A673 (cell line): Measurements from ENCODE around the gene RTEL1. TPM values are rescaled to one million over a fixed set of nuclear protein-coding genes. Genes with fewer than 3 reads are reported as not detected.
A peak's percentile ranks its signal among the peaks of the same experiment; 100 is the strongest.

ENCODE experiments used
- BruUV-seq: library from RNA; stranded (reverse); fragments of 400-500 nt; replicated peaks from 2 replicates; lab custom pipeline; 2021; lab: Mats Ljungman, UMichigan
- CTCF ChIA-PET: fragments of 300-600 bp; sonication (Branson Sonifier 250); formaldehyde crosslinking; loops from one replicate; lab custom pipeline; 2022; ENCODE audit warnings: antibody characterized with exemption; lab: Charles Lee
- POLR2A ChIA-PET: fragments of 300-600 bp; sonication (Branson Sonifier 250); formaldehyde crosslinking; loops from one replicate; lab custom pipeline; 2022; ENCODE audit warnings: antibody characterized with exemption; ENCODE audit not compliant: low non-redundant PET; lab: Charles Lee
- DNase-seq: peaks from one replicate; pipeline ENCODE4 v3.0.0-alpha.2; 2015; ENCODE audit warnings: low spot score
- H3K27ac ChIP-seq: fragments of 200-600 bp; sonication (generic); 2 replicates; pipeline ENCODE4 v1.5.1; 2016; ENCODE audit warnings: mixed run types, low read depth, mild to moderate bottlenecking, mixed read lengths, antibody characterized with exemption, low read length; ENCODE audit not compliant: poor library complexity, severe bottlenecking
- H3K27me3 ChIP-seq: fragments of 200-600 bp; sonication (generic); replicated peaks from 2 replicates; pipeline ENCODE4 v1.6.1; 2017; ENCODE audit warnings: mixed run types, low read depth, mild to moderate bottlenecking, mixed read lengths, antibody characterized with exemption, low read length; ENCODE audit not compliant: insufficient read depth, poor library complexity
- H3K36me3 ChIP-seq: fragments of 200-600 bp; sonication (generic); 2 replicates; pipeline ENCODE4 v1.6.1; 2016; ENCODE audit warnings: mixed run types, mild to moderate bottlenecking, mixed read lengths, antibody characterized with exemption, low read length; ENCODE audit not compliant: insufficient read depth, poor library complexity, severe bottlenecking
- H3K4me1 ChIP-seq: fragments of 200-600 bp; sonication (generic); 2 replicates; pipeline ENCODE4 v1.6.1; 2017; ENCODE audit warnings: mixed run types, mild to moderate bottlenecking, mixed read lengths, antibody characterized with exemption, low read length; ENCODE audit not compliant: insufficient read depth, poor library complexity, severe bottlenecking
- H3K4me3 ChIP-seq: fragments of 200-600 bp; sonication (generic); 2 replicates; pipeline ENCODE4 v1.5.1; 2016; ENCODE audit warnings: low read depth, mixed run types, mild to moderate bottlenecking, mixed read lengths, low read length; ENCODE audit not compliant: poor library complexity, severe bottlenecking
- H3K9me3 ChIP-seq: fragments of 200-600 bp; sonication (generic); 2 replicates; pipeline ENCODE4 v1.6.1; 2016; ENCODE audit warnings: mixed run types, low read depth, mild to moderate bottlenecking, mixed read lengths, antibody characterized with exemption, low read length; ENCODE audit not compliant: poor library complexity, severe bottlenecking
- CTCF ChIP-seq: fragments of 300-800, 200-600 bp; sonication (generic); conservative IDR thresholded peaks from 2 replicates; pipeline ENCODE4 v1.5.1; 2017; ENCODE audit warnings: low read depth, mild to moderate bottlenecking, antibody characterized with exemption, low read length, moderate library complexity, mixed read lengths
- EZH2 ChIP-seq: fragments of 200-600 bp; sonication (generic); IDR thresholded peaks from 2 replicates; pipeline ENCODE4 v1.6.1; 2017; ENCODE audit warnings: borderline replicate concordance, low read depth, mild to moderate bottlenecking, mixed read lengths, antibody characterized with exemption, low read length; ENCODE audit not compliant: poor library complexity, severe bottlenecking
- intact Hi-C: fragments of 100-400 bp; cut with micrococcal nuclease; formaldehyde crosslinking; loops from one replicate; pipeline ENCODE4 v1.10.0; 2022; ENCODE audit not compliant: unreplicated experiment
- total RNA-seq: library from RNA; stranded (reverse); gene quantifications from 2 replicates; pipeline ENCODE4 v1.2.3, GENCODE V29; 2021

The RTEL1 gene
- total RNA-seq, 1 experiment from 2014 or later, result 45.6 TPM

GRCh38 chr20:63619086-63619485, 39.0 kb upstream of the RTEL1 start:
- no peaks in the 10 kb centered on the region for H3K4me1 ChIP-seq
- no TSS peak for BruUV-seq
- TF ChIP-seq EZH2, result no peak
- TF ChIP-seq CTCF, result no peak
- H3K4me3 ChIP-seq, result no peak overlapping the region
- ChIA-PET POLR2A (no interaction called here), CTCF (no interaction called here)
- H3K9me3 ChIP-seq, result no peaks in the 10 kb centered on the region
- H3K27ac ChIP-seq, result no peak overlapping the region
- intact Hi-C loops, result no loop called here
- H3K27me3 ChIP-seq, result no peaks in the 10 kb centered on the region
- no peak for DNase-seq
- H3K36me3 ChIP-seq, result peaks cover 2% of the 10 kb centered on the region

- H3K9me3 ChIP-seq, result no peaks in the 10 kb centered on the region
- no peak overlapping the region for H3K27ac ChIP-seq
- DNase-seq, result no peak
- H3K27me3 ChIP-seq, result no peaks in the 10 kb centered on the region
- H3K36me3 ChIP-seq, result peaks cover 2% of the 10 kb centered on the region
- TF ChIP-seq CTCF, result no peak
- TF ChIP-seq EZH2, result no peak
- no TSS peak for BruUV-seq
- ChIA-PET POLR2A (no interaction called here), CTCF (no interaction called here)
- H3K4me1 ChIP-seq, result no peaks in the 10 kb centered on the region
- no peak overlapping the region for H3K4me3 ChIP-seq
- intact Hi-C loops, result no loop called here
Measured at GRCh38 chr20:63619505-63619904, 38.6 kb upstream of the RTEL1 start.

- Histone ChIP-seq H3K9me3 (no peaks in the 10 kb centered on the region), H3K4me1 (peaks cover 8% of the 10 kb centered on the region), H3K36me3 (peaks cover 2% of the 10 kb centered on the region), H3K27ac (peak overlapping the region; percentile 19), H3K27me3 (no peaks in the 10 kb centered on the region), H3K4me3 (no peak overlapping the region)
- CTCF ChIA-PET, result no interaction called here
- TF ChIP-seq CTCF (no peak), EZH2 (no peak)
- intact Hi-C loops, result no loop called here
- no TSS peak for BruUV-seq
- POLR2A ChIA-PET, result no interaction called here
- DNase-seq, result no peak
Measured at GRCh38 chr20:63620991-63621390, 37.1 kb upstream of the RTEL1 start.
